HepG2 (cell line): Measurements from ENCODE around the gene MALRD1. TPM values are rescaled to one million over a fixed set of nuclear protein-coding genes. Genes with fewer than 3 reads are reported as not detected.

Experiments used
- ATAC-seq: fragments of 200-7000 bp; cut with Tn5 transposase; 3 replicates; pipeline ENCODE4 v1.9.1; 2020; ENCODE audit warnings: mild to moderate bottlenecking, moderate library complexity
- BruUV-seq: library from RNA; stranded (reverse); fragments of 400-500 nt; replicated peaks from 2 replicates; lab custom pipeline; 2021; lab: Mats Ljungman, UMichigan
- CTCF ChIA-PET: fragments of 300-600 bp; formaldehyde crosslinking; extraction: SDS; loops from one replicate; lab custom pipeline; 2021; ENCODE audit warnings: low total read pairs, inconsistent platforms, low intra/inter-chr PET ratio; lab: Yijun Ruan, JAX
- POLR2A ChIA-PET: fragments of 350-600 bp; sonication (Branson Sonifier 250); formaldehyde crosslinking; loops from one replicate; lab custom pipeline; 2020; ENCODE audit warnings: antibody characterized with exemption, inconsistent platforms; lab: Yijun Ruan, JAX
- DNase-seq: peaks from one replicate; pipeline ENCODE4 v3.0.0-alpha.2; 2015; ENCODE audit warnings: low spot score
- FAIRE-seq: peaks from 3 replicates; lab custom pipeline; 2011; peaks lifted over from hg19 to GRCh38; lab: Jason Lieb, UNC
- H2AFZ ChIP-seq: one replicate; pipeline ENCODE4 v1.6.1; 2011; ENCODE audit warnings: low read length, inconsistent platforms
- H3K27ac ChIP-seq: fragments of 300-600 bp; 3 replicates; pipeline ENCODE4 v1.8.0; 2011; ENCODE audit warnings: mixed run types, mild to moderate bottlenecking, mixed read lengths, low read length, inconsistent platforms; ENCODE audit not compliant: insufficient read depth; ENCODE audit errors: extremely low read length
- H3K27me3 ChIP-seq, 2 experiments: fragments of 200-600 bp in 1 of 2; 2 replicates in 1 of 2; 3 replicates in 1 of 2; pipeline versions ENCODE4 v1.6.0 to v1.8.0; 2011; ENCODE audit warnings: low read length in 2 of 2, mild to moderate bottlenecking in 2 of 2, moderate library complexity in 2 of 2, inconsistent platforms in 1 of 2; ENCODE audit not compliant: insufficient read depth in 2 of 2, control insufficient read depth in 1 of 2
- H3K36me3 ChIP-seq, 2 experiments: fragments of 200-600 bp in 1 of 2; replicated peaks in 1 of 2; 2 replicates in 1 of 2; 3 replicates in 1 of 2; pipeline versions ENCODE4 v1.5.1 to v1.8.0; 2011; ENCODE audit warnings: low read length in 2 of 2, inconsistent platforms in 1 of 2; ENCODE audit not compliant: insufficient read depth in 2 of 2, control insufficient read depth in 1 of 2
- H3K4me1 ChIP-seq: 2 replicates; pipeline ENCODE4 v1.5.1; 2012; ENCODE audit warnings: low read length, inconsistent platforms; ENCODE audit not compliant: insufficient read depth
- H3K4me2 ChIP-seq: 2 replicates; pipeline ENCODE4 v1.6.0; 2011; ENCODE audit warnings: low read depth, low read length, inconsistent platforms
- H3K4me3 ChIP-seq, 3 experiments: fragments of 200-600 bp in 1 of 3; sonication (generic), shearing (Covaris generic) in 1 of 3; replicated peaks in 1 of 3; 2 replicates each; pipeline ENCODE4 v1.5.1; 2011 to 2016; ENCODE audit warnings: low read length in 3 of 3, inconsistent platforms in 2 of 3, low read depth in 2 of 3, mild to moderate bottlenecking in 2 of 3, control low read depth in 1 of 3, mixed read lengths in 1 of 3; ENCODE audit not compliant: insufficient read depth in 1 of 3
- H3K79me2 ChIP-seq: one replicate; pipeline ENCODE4 v1.6.1; 2011; ENCODE audit warnings: low read length, inconsistent platforms; ENCODE audit not compliant: insufficient read depth
- H3K9ac ChIP-seq: 2 replicates; pipeline ENCODE4 v1.6.0; 2011; ENCODE audit warnings: mild to moderate bottlenecking, low read depth, low read length, inconsistent platforms; ENCODE audit not compliant: insufficient read depth
- H3K9me3 ChIP-seq: 2 replicates; pipeline ENCODE4 v1.5.1; 2012; ENCODE audit warnings: mild to moderate bottlenecking, low read length
- H4K20me1 ChIP-seq: 2 replicates; pipeline ENCODE4 v1.6.0; 2011; ENCODE audit warnings: inconsistent platforms, mild to moderate bottlenecking, low read length, moderate library complexity; ENCODE audit not compliant: insufficient read depth
- BORCS8-MEF2B ChIP-seq: sonication (generic); formaldehyde crosslinking; IDR thresholded peaks from 2 replicates; pipeline ENCODE4 v1.8.0; 2022; ENCODE audit warnings: mild to moderate bottlenecking, missing genetic modification reagents
- CBX2 ChIP-seq, 2 experiments: fragments of 200-600 bp in 1 of 2; sonication (generic); formaldehyde crosslinking in 1 of 2; IDR thresholded peaks; 2 replicates each; pipeline versions ENCODE4 v1.7.0 to v1.8.1; 2018 to 2022; ENCODE audit warnings: low read depth in 2 of 2, low read length in 1 of 2, mild to moderate bottlenecking in 1 of 2, missing genetic modification reagents in 1 of 2
- DPF2 ChIP-seq: sonication (generic); formaldehyde crosslinking; IDR thresholded peaks from 2 replicates; pipeline ENCODE4 v1.4.0; 2020; ENCODE audit warnings: mild to moderate bottlenecking, low read depth, missing genetic modification reagents, borderline replicate concordance
- EZH2 ChIP-seq: conservative IDR thresholded peaks from 2 replicates; pipeline ENCODE4 v1.6.1; 2012; ENCODE audit warnings: mild to moderate bottlenecking, low read depth, low read length, moderate library complexity
- HNRNPK ChIP-seq: fragments of 200-400 bp; formaldehyde crosslinking; IDR thresholded peaks from 2 replicates; pipeline ENCODE4 v1.6.1; 2018; ENCODE audit warnings: low read length, low read depth, moderate library complexity, mild to moderate bottlenecking; ENCODE audit not compliant: poor library complexity, severe bottlenecking
- MAFF ChIP-seq: IDR thresholded peaks from 2 replicates; pipeline ENCODE4 v1.6.1; 2011; ENCODE audit warnings: low read depth, low read length, improper control_type of control experiment
- MAFK ChIP-seq, 2 experiments: IDR thresholded peaks in 1 of 2; conservative IDR thresholded peaks in 1 of 2; 2 replicates each; pipeline ENCODE4 v1.6.1; 2011; ENCODE audit warnings: improper control_type of control experiment in 2 of 2, low read length in 2 of 2
- ZBTB43 ChIP-seq: sonication (generic); formaldehyde crosslinking; conservative IDR thresholded peaks from 2 replicates; pipeline ENCODE4 v1.4.0; 2020; ENCODE audit warnings: missing genetic modification reagents
- ZNF691 ChIP-seq: sonication (generic); formaldehyde crosslinking; IDR thresholded peaks from 2 replicates; pipeline ENCODE4 v1.4.0; 2020; ENCODE audit warnings: missing genetic modification reagents, low read depth, mild to moderate bottlenecking, borderline replicate concordance
- WGBS: methylation state at CpG from one replicate; pipeline ENCODE4 v1.1.6; 2017; ENCODE audit warnings: low lambda C conversion rate; 5-methylcytosine and 5-hydroxymethylcytosine counted together
- in situ Hi-C: cut with HindIII; loops from 2 replicates; pipeline ENCODE4 v1.10.0; 2017; ENCODE audit warnings: low pct_unique_long_range_greater_than_20kb; ENCODE audit not compliant: extremely low pct_ligation_motif_present
- intact Hi-C: fragments of 100-400 bp; cut with micrococcal nuclease; formaldehyde crosslinking; loops from one replicate; pipeline ENCODE4 v1.10.0; 2022; ENCODE audit not compliant: unreplicated experiment
- polyA plus RNA-seq, 8 experiments: library from polyadenylated mRNA; depleted of rRNA in 3 of 8; stranded (reverse) in 7 of 8; unstranded in 1 of 8; fragments of >200 nt; fragmentation: Illumina TruSeq in 4 of 8; extraction: Trizol in 4 of 8; gene quantifications; 2 replicates each; pipeline versions ENCODE4 v1.2.1 to v1.2.3, GENCODE V29; 2011 to 2016; ENCODE audit warnings: low read depth in 4 of 8, missing spikeins in 1 of 8, mixed read lengths in 1 of 8; ENCODE audit not compliant: insufficient read depth in 1 of 8
- total RNA-seq, 5 experiments: library from RNA; depleted of rRNA; stranded (reverse); fragments of >200 nt; fragmentation: Illumina TruSeq; extraction: Trizol; gene quantifications; 2 replicates each; pipeline ENCODE4 v1.2.3, GENCODE V29; 2016; ENCODE audit warnings: low read depth in 1 of 5

The MALRD1 gene
- total and polyA plus RNA-seq, 2 of the 13 experiments (the other 11 are each of a cell fraction or from before 2014, with no cell fraction given), result 5.7 to 15.4 TPM

- Histone ChIP-seq H3K27ac (no peak overlapping the region), H3K36me3 (peaks cover 0 to 2% of the 10 kb centered on the region in 2 experiments; a peak in 1 of 5 replicates), H3K27me3 (no peaks in the 10 kb centered on the region), H4K20me1 (no peaks in the 10 kb centered on the region), H3K4me3 (no peak overlapping the region), H3K79me2 (no peaks in the 10 kb centered on the region), H3K4me2 (no peak overlapping the region), H2AFZ (no peak overlapping the region), H3K9ac (no peak overlapping the region), H3K9me3 (no peaks in the 10 kb centered on the region), H3K4me1 (no peaks in the 10 kb centered on the region)
- ChIA-PET POLR2A (no interaction called here), CTCF (no interaction called here)
- intact Hi-C loops, result no loop called here
- in situ Hi-C loops, result no loop called here
- no peak for ATAC-seq
- BruUV-seq, result no TSS peak
- peak; percentile 56 to 60 for TF ChIP-seq MAFK (conservative IDR thresholded peaks at IDR 0.05 in 1 of 2, IDR thresholded peaks at IDR 0.05 in 1 of 2; ENCODE audit: low read length in 2 of 2)
- TF ChIP-seq MAFF, result peak; percentile 34; the same call in 1 of the 2 replicates
- no peak for TF ChIP-seq BORCS8-MEF2B (CRISPR knock-in tag)
- FAIRE-seq, result no peak
- DNase-seq, result no peak
- WGBS, result 11% methylated on average over 1 of the region's 1 CpG
These were observed 214.7 kb downstream of the MALRD1 start for GRCh38 chr10:19263262-19263661.

GRCh38 chr10:19283285-19283684 is 234.7 kb downstream of the MALRD1 start:
- H3K9me3 ChIP-seq, result no peaks in the 10 kb centered on the region
- POLR2A ChIA-PET, result no interaction called here
- TF ChIP-seq ZNF691 (no peak), EZH2 (no peak), ZBTB43 (CRISPR knock-in tag) (no peak), CBX2 (IDR thresholded peaks at IDR 0.05; ENCODE audit: low read depth, low read length) (no peak), CBX2 (CRISPR knock-in tag; IDR thresholded peaks at IDR 0.05; ENCODE audit: low read depth) (no peak), DPF2 (no peak), HNRNPK (peak; percentile 90)
- no peaks in the 10 kb centered on the region for H3K4me1 ChIP-seq
- no peak for FAIRE-seq
- intact Hi-C loops (no loop called here), in situ Hi-C loops (no loop called here)
- H2AFZ ChIP-seq, result no peak overlapping the region
- no peak overlapping the region for H3K9ac ChIP-seq
- H3K27ac ChIP-seq, result no peak overlapping the region
- no peak overlapping the region for H3K4me2 ChIP-seq
- no peaks in the 10 kb centered on the region; a peak in 1 of 5 replicates for H3K27me3 ChIP-seq
- no peak for DNase-seq
- no peak overlapping the region for H3K4me3 ChIP-seq
- H3K36me3 ChIP-seq, result peaks cover 2 to 3% of the 10 kb centered on the region in 2 experiments; a peak in 2 of 5 replicates
- WGBS, result 49% methylated on average over 2 of the region's 2 CpGs
- H4K20me1 ChIP-seq, result no peaks in the 10 kb centered on the region
- BruUV-seq, result no TSS peak
- no peak for ATAC-seq
- no peaks in the 10 kb centered on the region for H3K79me2 ChIP-seq
- CTCF ChIA-PET, result no interaction called here
